ENCODE results near the gene PEDS1.

- TF ChIP-seq SMC3 (conservative IDR thresholded peaks at IDR 0.05; ENCODE audit: poor library complexity): no peak
- TF ChIP-seq, protein P1, sequence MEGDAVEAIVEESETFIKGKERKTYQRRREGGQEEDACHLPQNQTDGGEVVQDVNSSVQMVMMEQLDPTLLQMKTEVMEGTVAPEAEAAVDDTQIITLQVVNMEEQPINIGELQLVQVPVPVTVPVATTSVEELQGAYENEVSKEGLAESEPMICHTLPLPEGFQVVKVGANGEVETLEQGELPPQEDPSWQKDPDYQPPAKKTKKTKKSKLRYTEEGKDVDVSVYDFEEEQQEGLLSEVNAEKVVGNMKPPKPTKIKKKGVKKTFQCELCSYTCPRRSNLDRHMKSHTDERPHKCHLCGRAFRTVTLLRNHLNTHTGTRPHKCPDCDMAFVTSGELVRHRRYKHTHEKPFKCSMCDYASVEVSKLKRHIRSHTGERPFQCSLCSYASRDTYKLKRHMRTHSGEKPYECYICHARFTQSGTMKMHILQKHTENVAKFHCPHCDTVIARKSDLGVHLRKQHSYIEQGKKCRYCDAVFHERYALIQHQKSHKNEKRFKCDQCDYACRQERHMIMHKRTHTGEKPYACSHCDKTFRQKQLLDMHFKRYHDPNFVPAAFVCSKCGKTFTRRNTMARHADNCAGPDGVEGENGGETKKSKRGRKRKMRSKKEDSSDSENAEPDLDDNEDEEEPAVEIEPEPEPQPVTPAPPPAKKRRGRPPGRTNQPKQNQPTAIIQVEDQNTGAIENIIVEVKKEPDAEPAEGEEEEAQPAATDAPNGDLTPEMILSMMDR (IDR thresholded peaks at IDR 0.05; ENCODE audit: poor library complexity, severe bottlenecking): no peak
These were observed 49.2 kb upstream of the PEDS1 start for GRCh38 chr20:50202677-50203076.
